Bone marrow (tissue), 2 donors: ENCODE results near the gene SYT9.
"Not testable (repeated sequence)": the region's sequence is repeated elsewhere in the genome, so short reads cannot be mapped to it uniquely, and the experiment has no call there.

Experiments used
- DNase-seq, 2 donors: peaks; one replicate each; lab custom pipeline; 2025; lab: John Stamatoyannopoulos, UW

The SYT9 gene

GRCh38 chr11:7508087-7508486 lies 256.4 kb downstream of the SYT9 start:
- DNase-seq, result no peak

GRCh38 chr11:7509966-7510365 lies 258.3 kb downstream of the SYT9 start:
- DNase-seq, result no peak

GRCh38 chr11:7511401-7511800 lies 259.7 kb downstream of the SYT9 start:
- no peak for DNase-seq

- peak; percentile 50 to 58 for DNase-seq
Measured at GRCh38 chr11:7512525-7513233, 261.0 kb downstream of the SYT9 start.

GRCh38 chr11:7513234-7514098 lies 261.8 kb downstream of the SYT9 start, which contains the start of gene PPFIBP2:
Gene PPFIBP2 (plus strand): TSS chr11:7513999. CDS start chr11:7549476, 35,477 bp downstream.
- peak in 1 of 2 donors; percentile 82 for DNase-seq

- no peak for DNase-seq
Measured at GRCh38 chr11:7514099-7514591, 262.4 kb downstream of the SYT9 start.

GRCh38 chr11:7515447-7515886 lies 263.8 kb downstream of the SYT9 start:
- no peak for DNase-seq

GRCh38 chr11:7516475-7516874 lies 264.8 kb downstream of the SYT9 start:
- DNase-seq, result no peak

GRCh38 chr11:7517743-7518142 lies 266.0 kb downstream of the SYT9 start:
- DNase-seq, result not testable (repeated sequence)
